Measurements from ENCODE around the gene RNF149.

DNA sequence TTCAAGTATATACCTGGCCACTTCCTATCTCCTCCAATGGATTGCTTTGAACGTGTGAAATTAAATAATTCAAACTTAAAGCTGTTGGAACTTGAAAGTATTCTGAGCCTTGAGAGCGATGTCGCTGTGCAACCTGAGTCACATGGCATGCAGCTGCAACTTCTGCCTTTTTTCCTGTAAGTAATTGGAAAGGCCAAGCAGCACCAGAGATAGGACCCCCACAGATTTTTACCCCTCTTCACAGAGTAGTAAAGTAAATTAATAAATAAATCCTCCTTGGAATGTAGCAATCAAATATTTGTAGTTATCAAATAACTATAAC, 3.2 kb upstream of the RNF149 start:
- TF ChIP-seq, protein P1, sequence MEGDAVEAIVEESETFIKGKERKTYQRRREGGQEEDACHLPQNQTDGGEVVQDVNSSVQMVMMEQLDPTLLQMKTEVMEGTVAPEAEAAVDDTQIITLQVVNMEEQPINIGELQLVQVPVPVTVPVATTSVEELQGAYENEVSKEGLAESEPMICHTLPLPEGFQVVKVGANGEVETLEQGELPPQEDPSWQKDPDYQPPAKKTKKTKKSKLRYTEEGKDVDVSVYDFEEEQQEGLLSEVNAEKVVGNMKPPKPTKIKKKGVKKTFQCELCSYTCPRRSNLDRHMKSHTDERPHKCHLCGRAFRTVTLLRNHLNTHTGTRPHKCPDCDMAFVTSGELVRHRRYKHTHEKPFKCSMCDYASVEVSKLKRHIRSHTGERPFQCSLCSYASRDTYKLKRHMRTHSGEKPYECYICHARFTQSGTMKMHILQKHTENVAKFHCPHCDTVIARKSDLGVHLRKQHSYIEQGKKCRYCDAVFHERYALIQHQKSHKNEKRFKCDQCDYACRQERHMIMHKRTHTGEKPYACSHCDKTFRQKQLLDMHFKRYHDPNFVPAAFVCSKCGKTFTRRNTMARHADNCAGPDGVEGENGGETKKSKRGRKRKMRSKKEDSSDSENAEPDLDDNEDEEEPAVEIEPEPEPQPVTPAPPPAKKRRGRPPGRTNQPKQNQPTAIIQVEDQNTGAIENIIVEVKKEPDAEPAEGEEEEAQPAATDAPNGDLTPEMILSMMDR (IDR thresholded peaks at IDR 0.05 in 4 of 5, conservative IDR thresholded peaks at IDR 0.05 in 1 of 5) = no peak
- no peak for TF ChIP-seq POLR2A (IDR thresholded peaks at IDR 0.05)
